IMR-90 (cell line): ENCODE data around the gene VAT1. TPM values are rescaled to one million over a fixed set of nuclear protein-coding genes. Genes with fewer than 3 reads are reported as not detected.

ENCODE experiments used
- ATAC-seq: fragments of 200-7000 bp; cut with Tn5 transposase; 2 replicates; pipeline ENCODE4 v1.9.1; 2020; ENCODE audit warnings: low read depth, mild to moderate bottlenecking, moderate library complexity
- BruUV-seq: library from RNA; stranded (reverse); fragments of 400-500 nt; replicated peaks from 2 replicates; lab custom pipeline; 2021; lab: Mats Ljungman, UMichigan
- CTCF ChIA-PET: fragments of 300-600 bp; formaldehyde crosslinking; extraction: SDS; loops from one replicate; lab custom pipeline; 2021; ENCODE audit warnings: antibody characterized with exemption; lab: Yijun Ruan, JAX
- POLR2A ChIA-PET: fragments of 300-600 bp; sonication (Branson Sonifier 250); formaldehyde crosslinking; loops from one replicate; lab custom pipeline; 2022; ENCODE audit warnings: antibody characterized with exemption; ENCODE audit not compliant: unreplicated experiment; lab: Charles Lee
- DNase-seq: peaks from one replicate; pipeline ENCODE4 v3.0.0; 2013
- H2AFZ ChIP-seq: replicated peaks from 2 replicates; pipeline ENCODE3; 2013; ENCODE audit warnings: low read length, mild to moderate bottlenecking; ENCODE audit not compliant: poor library complexity
- H2AK5ac ChIP-seq: 2 replicates; pipeline ENCODE4 v1.6.1; 2013; ENCODE audit warnings: low read depth, low read length, inconsistent platforms
- H2AK9ac ChIP-seq: replicated peaks from 2 replicates; pipeline ENCODE3; 2013; ENCODE audit warnings: mild to moderate bottlenecking, low read depth, low read length, moderate library complexity; ENCODE audit not compliant: poor library complexity
- H2BK120ac ChIP-seq: 2 replicates; pipeline ENCODE4 v1.6.1; 2013; ENCODE audit warnings: low read depth, low read length, inconsistent platforms
- H2BK15ac ChIP-seq: 3 replicates; pipeline ENCODE4 v1.6.1; 2013; ENCODE audit warnings: low read depth, low read length, inconsistent platforms
- H2BK20ac ChIP-seq: 2 replicates; pipeline ENCODE4 v1.6.1; 2013; ENCODE audit warnings: low read depth, mild to moderate bottlenecking, inconsistent platforms, low read length, moderate library complexity
- H2BK5ac ChIP-seq: 2 replicates; pipeline ENCODE4 v1.6.1; 2013; ENCODE audit warnings: mild to moderate bottlenecking, low read depth, low read length, inconsistent platforms; ENCODE audit not compliant: poor library complexity, severe bottlenecking
- H3K14ac ChIP-seq: replicated peaks from 2 replicates; pipeline ENCODE4 v1.6.1; 2013; ENCODE audit warnings: low read depth, low read length, inconsistent platforms
- H3K18ac ChIP-seq: 2 replicates; pipeline ENCODE4 v1.6.1; 2013; ENCODE audit warnings: low read depth, low read length, control low read depth
- H3K23ac ChIP-seq: 2 replicates; pipeline ENCODE4 v1.6.1; 2013; ENCODE audit warnings: low read depth, low read length, inconsistent platforms
- H3K27ac ChIP-seq: 2 replicates; pipeline ENCODE4 v1.5.1; 2013; ENCODE audit warnings: mild to moderate bottlenecking, control low read depth, low read length; ENCODE audit not compliant: insufficient read depth
- H3K27me3 ChIP-seq: 2 replicates; pipeline ENCODE4 v1.6.1; 2013; ENCODE audit warnings: low read length; ENCODE audit not compliant: control insufficient read depth, insufficient read depth
- H3K36me3 ChIP-seq: 2 replicates; pipeline ENCODE4 v1.6.1; 2013; ENCODE audit warnings: low read length, mixed read lengths; ENCODE audit not compliant: control insufficient read depth, insufficient read depth
- H3K4ac ChIP-seq: 2 replicates; pipeline ENCODE4 v1.6.1; 2013; ENCODE audit warnings: low read depth, low read length, inconsistent platforms
- H3K4me1 ChIP-seq: 2 replicates; pipeline ENCODE4 v1.6.1; 2013; ENCODE audit warnings: low read length, mixed read lengths; ENCODE audit not compliant: control insufficient read depth, insufficient read depth
- H3K4me2 ChIP-seq: 2 replicates; pipeline ENCODE4 v1.6.1; 2013; ENCODE audit warnings: low read depth, mild to moderate bottlenecking, control low read depth, low read length, moderate library complexity
- H3K4me3 ChIP-seq: 2 replicates; pipeline ENCODE4 v1.5.1; 2013; ENCODE audit warnings: low read depth, mild to moderate bottlenecking, control low read depth, low read length, moderate library complexity; ENCODE audit not compliant: insufficient read depth
- H3K56ac ChIP-seq: 2 replicates; pipeline ENCODE4 v1.6.1; 2013; ENCODE audit warnings: low read length, inconsistent platforms; ENCODE audit not compliant: insufficient read depth; ENCODE audit errors: extremely low read depth
- H3K79me1 ChIP-seq, 2 experiments: 2 replicates each; pipeline ENCODE4 v1.6.1; 2013; ENCODE audit warnings: low read length in 2 of 2, inconsistent platforms in 1 of 2, low read depth in 1 of 2
- H3K9ac ChIP-seq: 2 replicates; pipeline ENCODE4 v1.6.1; 2013; ENCODE audit warnings: low read depth, low read length, control low read depth
- H3K9me1 ChIP-seq: 2 replicates; pipeline ENCODE4 v1.6.1; 2013; ENCODE audit warnings: low read length, inconsistent platforms; ENCODE audit not compliant: insufficient read depth
- H3K9me3 ChIP-seq: 2 replicates; pipeline ENCODE4 v1.6.1; 2013; ENCODE audit warnings: low read length; ENCODE audit not compliant: control insufficient read depth, insufficient read depth
- H4K20me1 ChIP-seq: 2 replicates; pipeline ENCODE4 v1.6.1; 2013; ENCODE audit warnings: low read length, inconsistent platforms; ENCODE audit not compliant: insufficient read depth
- H4K5ac ChIP-seq: 2 replicates; pipeline ENCODE4 v1.6.1; 2013; ENCODE audit warnings: mild to moderate bottlenecking, low read depth, low read length, control low read depth
- H4K8ac ChIP-seq, 2 experiments: 2 replicates each; pipeline ENCODE4 v1.6.1; 2013; ENCODE audit warnings: low read depth in 2 of 2, low read length in 2 of 2, control low read depth in 1 of 2, inconsistent platforms in 1 of 2
- H4K91ac ChIP-seq: 2 replicates; pipeline ENCODE4 v1.6.1; 2013; ENCODE audit warnings: low read depth, low read length, inconsistent platforms; ENCODE audit not compliant: insufficient read depth
- CHD1 ChIP-seq: IDR thresholded peaks from 2 replicates; pipeline ENCODE4 v1.6.1; 2012; ENCODE audit warnings: low read depth, low read length, improper control_type of control experiment
- MXI1 ChIP-seq: IDR thresholded peaks from 2 replicates; pipeline ENCODE4 v1.6.1; 2012; ENCODE audit warnings: low read depth, mild to moderate bottlenecking, low read length, moderate library complexity, borderline replicate concordance
- NFE2L2 ChIP-seq: fragments of 150-350 bp; IDR thresholded peaks from 2 replicates; pipeline ENCODE4 v1.6.1; 2016; ENCODE audit warnings: low read depth, mild to moderate bottlenecking, low read length
- RCOR1 ChIP-seq: IDR thresholded peaks from 2 replicates; pipeline ENCODE4 v1.6.1; 2012; ENCODE audit warnings: mild to moderate bottlenecking, low read length, improper control_type of control experiment; ENCODE audit not compliant: insufficient replicate concordance
- RFX5 ChIP-seq: IDR thresholded peaks from 2 replicates; pipeline ENCODE4 v1.8.0; 2012; ENCODE audit warnings: low read depth, mild to moderate bottlenecking, low read length, moderate library complexity
- WGBS, 2 experiments: methylation state at CpG; one replicate each; pipeline versions ENCODE4 v1.1.5 to v1.1.7; 2013; ENCODE audit warnings: missing lambda C conversion rate in 2 of 2; ENCODE audit not compliant: insufficient read length in 1 of 2; ENCODE audit errors: extremely low coverage in 2 of 2; 5-methylcytosine and 5-hydroxymethylcytosine counted together
- dilution Hi-C: fragments of 300-500 bp; cut with HindIII; formaldehyde crosslinking; loops from one replicate; pipeline ENCODE4 v1.14.3; 2018; ENCODE audit warnings: low sequenced_read_pairs; ENCODE audit not compliant: unreplicated experiment
- in situ Hi-C: fragments of 300-500 bp; cut with MboI; formaldehyde crosslinking; loops from 3 replicates; pipeline ENCODE4 v1.14.3; 2019; ENCODE audit warnings: low sequenced_read_pairs, inconsistent platforms, mixed read lengths
- intact Hi-C: fragments of 100-400 bp; cut with micrococcal nuclease; formaldehyde crosslinking; loops from 2 replicates; pipeline ENCODE4 v1.10.0; 2022
- polyA plus RNA-seq, 3 experiments: library from polyadenylated mRNA; depleted of rRNA; stranded (reverse); fragments of >200 nt; gene quantifications; 2 replicates each; pipeline ENCODE4 v1.2.3, GENCODE V29; 2012; ENCODE audit warnings: low replicate concordance in 1 of 3
- total RNA-seq: library from RNA; depleted of rRNA; stranded (reverse); fragments of >200 nt; gene quantifications from 2 replicates; pipeline ENCODE4 v1.2.3, GENCODE V29; 2012

Gene VAT1
- total and polyA plus RNA-seq, 2 of the 4 experiments (the other 2 are of a cell fraction): 97.3 to 101 TPM

DNA sequence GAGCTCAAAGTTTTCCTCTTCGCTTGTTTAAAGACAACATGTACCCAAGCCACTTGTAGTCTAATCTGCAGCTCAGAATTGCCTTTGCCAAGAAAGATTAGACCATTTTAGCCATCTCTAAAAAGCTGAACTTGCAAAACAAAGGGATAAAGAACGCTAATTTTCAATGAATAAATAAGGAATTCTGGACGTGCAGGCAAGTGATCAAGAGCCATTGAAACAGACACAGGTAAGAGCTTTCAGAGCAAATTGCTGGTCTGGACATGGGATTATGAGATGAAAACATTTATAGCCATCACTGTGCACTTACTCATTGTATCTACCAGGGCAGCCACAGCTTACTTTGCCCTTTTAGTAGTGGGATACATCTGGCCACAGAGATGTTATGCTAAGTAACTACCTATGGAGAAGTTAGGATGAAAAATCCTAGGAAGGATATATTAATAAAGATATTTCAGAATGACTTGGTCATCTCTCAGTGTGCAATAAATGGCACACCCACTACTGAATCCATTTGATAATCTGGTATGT lies 47.2 kb upstream of the VAT1 start:
- H3K4ac ChIP-seq: no peak overlapping the region
- H2BK5ac ChIP-seq: no peak overlapping the region
- in situ Hi-C loops (loop anchor here (25.0 kb wide), 1 partner anchor 107 kb away; the partner anchor contains the start of gene AARSD1), intact Hi-C loops (no loop called here), dilution Hi-C loops (no loop called here)
- no peak for ATAC-seq
- H2BK15ac ChIP-seq: no peak overlapping the region
- no peak overlapping the region for H3K27ac ChIP-seq
- H2AK5ac ChIP-seq: no peak overlapping the region
- no peaks in the 10 kb centered on the region for H4K20me1 ChIP-seq
- no peaks in the 10 kb centered on the region for H3K4me1 ChIP-seq
- H3K18ac ChIP-seq: no peak overlapping the region
- no peak overlapping the region for H2BK120ac ChIP-seq
- H3K9me3 ChIP-seq: no peaks in the 10 kb centered on the region
- no peak overlapping the region for H2AK9ac ChIP-seq
- H3K4me2 ChIP-seq: no peak overlapping the region
- no peak overlapping the region for H3K4me3 ChIP-seq
- H3K27me3 ChIP-seq: no peaks in the 10 kb centered on the region
- ChIA-PET POLR2A (no interaction called here), CTCF (interaction anchor here (0.5 to 1.0 kb wide), 2 partner anchors 12 to 52 kb away, joined by 3 read pairs; no protein-coding TSS in a partner anchor)
- no peak overlapping the region for H4K8ac ChIP-seq
- no peak overlapping the region for H3K56ac ChIP-seq
- no peak overlapping the region for H4K91ac ChIP-seq
- no peak overlapping the region for H2AFZ ChIP-seq
- no peak overlapping the region for H4K5ac ChIP-seq
- TF ChIP-seq MXI1 (no peak), NFE2L2 (no peak), CHD1 (no peak), RFX5 (no peak), RCOR1 (no peak)
- peaks cover 3% of the 10 kb centered on the region; the same call in 1 of the 2 replicates for H3K36me3 ChIP-seq
- peaks cover 2% of the 10 kb centered on the region; the same call in 1 of the 2 replicates for H3K9me1 ChIP-seq
- no TSS peak for BruUV-seq
- H3K23ac ChIP-seq: no peak overlapping the region
- 100% methylated on average over 1 of the region's 3 CpGs; no CpG with 5 or more reads in 1 of the 2 experiments for WGBS, 2 experiments
- H2BK20ac ChIP-seq: no peak overlapping the region
- no peak overlapping the region for H3K9ac ChIP-seq
- no peaks in the 10 kb centered on the region for H3K79me1 ChIP-seq
- H3K14ac ChIP-seq: no peak overlapping the region
- no peak for DNase-seq
